ENCODE results near the gene TTC27. TPM values are rescaled to one million over a fixed set of nuclear protein-coding genes. Genes with fewer than 3 reads are reported as not detected.
A peak's percentile ranks its signal among the peaks of the same experiment; 100 is the strongest.

TTC27 gene
- total RNA-seq, 1 donor from 2014 or later, result 28.5 TPM

DNA sequence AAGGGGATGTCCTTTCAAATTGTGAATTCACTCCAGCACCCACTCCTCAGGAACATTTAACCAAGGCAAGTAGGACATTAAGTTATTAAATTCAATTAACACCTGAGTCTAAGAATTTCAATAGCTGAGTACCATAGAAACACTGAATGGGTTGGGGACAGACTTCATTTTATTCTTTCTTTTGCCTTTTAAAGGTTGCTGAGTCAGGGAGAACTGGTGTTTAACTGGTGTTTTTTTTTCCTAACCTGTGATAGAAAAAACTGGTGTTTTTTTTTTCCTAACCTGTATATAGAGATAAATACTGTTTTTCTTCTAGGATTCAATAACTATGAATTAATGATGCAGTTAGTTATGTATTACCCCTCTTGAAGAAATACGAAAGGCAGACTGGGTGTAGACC lies 38.9 kb downstream of the TTC27 start:
- FAIRE-seq (no peak), DNase-seq (ENCODE audit: low spot score in 2 of 2) (no peak)

- no peak for DNase-seq (ENCODE audit: low spot score in 2 of 2)
- FAIRE-seq, result no peak
Observed at GRCh38 chr2:32668254-32668653, 40.4 kb downstream of the TTC27 start.

GRCh38 chr2:32671885-32672533 lies 44.2 kb downstream of the TTC27 start:
- no peak for DNase-seq (ENCODE audit: low spot score in 2 of 2)
- no peak for FAIRE-seq

DNA sequence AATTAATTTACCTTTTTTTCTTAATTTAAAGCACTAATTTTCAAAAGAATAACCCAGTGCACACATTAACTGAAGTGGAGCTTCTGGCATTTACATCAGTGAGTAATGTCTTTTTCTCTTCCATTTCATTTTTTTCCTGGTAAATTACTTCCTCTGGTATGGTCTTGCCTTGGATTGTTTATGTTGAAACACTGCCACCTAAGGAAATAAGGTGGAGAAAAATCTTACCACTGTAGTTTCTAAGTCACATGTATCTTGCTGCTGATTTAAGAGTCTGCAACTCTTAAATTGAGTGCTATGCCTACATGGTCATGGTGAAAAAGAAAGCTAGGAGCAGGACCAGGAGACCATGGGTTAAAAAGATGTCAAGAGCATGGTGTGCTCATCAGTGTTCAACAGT lies 51.0 kb downstream of the TTC27 start:
- FAIRE-seq (no peak), DNase-seq (ENCODE audit: low spot score in 2 of 2) (no peak)

DNA sequence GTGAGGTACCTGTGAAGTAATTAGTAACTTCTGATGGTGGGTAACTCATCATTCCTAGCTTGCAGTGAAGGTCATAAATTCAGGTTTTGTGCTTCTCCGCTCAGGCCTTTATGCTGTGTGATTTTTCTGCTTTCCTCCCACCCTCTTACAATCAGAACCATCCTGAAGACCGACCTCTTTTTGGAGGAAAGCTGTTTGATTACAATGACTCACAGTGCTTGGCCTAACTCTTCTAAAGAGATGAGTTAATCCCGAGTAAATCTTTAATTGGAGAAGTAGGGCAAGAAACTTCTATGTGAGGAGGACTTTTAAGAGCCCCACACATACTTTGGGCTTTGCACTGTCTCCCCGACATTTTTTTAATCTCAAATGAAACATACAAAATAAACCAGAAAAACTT lies 53.1 kb downstream of the TTC27 start:
- no peak for DNase-seq (ENCODE audit: low spot score in 2 of 2)
- no peak for FAIRE-seq

DNA sequence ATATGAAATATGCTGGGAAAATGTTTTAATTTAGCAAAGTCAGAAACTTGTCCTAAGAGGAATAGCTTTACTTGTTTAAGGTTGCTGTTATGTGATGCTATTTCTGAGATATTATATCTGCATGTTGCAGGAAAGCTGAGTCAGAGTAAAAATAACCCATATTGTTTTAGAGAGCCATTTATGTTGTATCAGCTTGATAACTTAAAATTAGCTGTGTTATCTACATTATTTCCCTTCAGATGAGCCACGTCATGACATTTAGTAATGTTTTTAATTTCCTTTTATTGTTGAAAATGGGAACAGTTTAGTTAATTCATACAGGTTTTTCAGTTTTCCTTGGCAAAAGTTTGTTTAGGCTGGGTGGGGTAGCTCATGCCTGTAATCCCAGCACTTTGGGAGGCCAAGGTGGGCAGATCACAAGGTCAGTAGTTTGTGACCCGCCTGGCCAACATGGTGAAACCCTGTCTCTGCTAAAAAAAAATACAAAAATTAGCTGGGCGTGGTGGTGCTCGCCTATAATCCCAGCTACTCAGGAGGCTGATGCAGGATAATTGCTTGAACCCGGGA lies 55.8 kb downstream of the TTC27 start:
- DNase-seq (ENCODE audit: low spot score in 2 of 2) (no peak), FAIRE-seq (no peak)

- DNase-seq (ENCODE audit: low spot score in 2 of 2) (no peak), FAIRE-seq (no peak)
Observed at GRCh38 chr2:32688541-32688940, 60.7 kb downstream of the TTC27 start.

DNA sequence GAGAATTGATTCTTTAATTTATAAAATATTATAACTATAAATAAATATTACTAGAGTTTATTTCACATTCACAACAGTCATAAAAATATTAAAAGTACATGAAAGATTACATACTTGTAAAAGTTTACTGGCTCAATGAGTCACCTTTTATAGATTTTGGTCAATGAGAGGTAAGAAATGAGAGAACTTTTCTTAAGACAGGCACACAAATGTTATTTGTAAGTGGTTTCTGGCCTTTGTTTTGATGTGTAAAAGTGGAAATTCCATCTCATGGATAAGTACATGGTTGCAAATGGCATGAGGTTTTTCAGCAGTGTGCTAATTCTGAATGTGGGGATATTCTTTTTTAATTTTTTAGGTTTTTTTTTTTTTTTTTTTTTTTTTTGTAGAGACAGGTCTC lies 63.8 kb downstream of the TTC27 start:
- FAIRE-seq (peak; percentile 15), DNase-seq (ENCODE audit: low spot score in 2 of 2) (no peak)

DNA sequence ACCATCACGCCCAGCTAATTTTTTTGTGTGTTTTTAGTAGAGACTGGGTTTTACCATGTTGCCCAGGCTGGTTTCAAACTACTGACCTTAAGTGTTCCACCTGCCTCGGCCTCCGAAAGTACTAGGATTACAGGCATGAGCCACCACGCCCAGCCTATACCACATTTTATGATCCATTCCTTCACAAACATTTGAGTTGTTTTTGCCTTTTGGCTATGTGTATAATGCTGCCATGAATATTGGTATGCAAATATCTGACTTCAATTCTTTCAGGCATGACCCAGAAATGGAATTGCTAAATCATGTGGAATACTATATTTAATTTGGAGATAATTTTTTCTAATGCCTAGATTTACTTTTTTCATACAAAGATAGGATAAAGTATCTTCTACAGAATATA lies 68.6 kb downstream of the TTC27 start:
- FAIRE-seq (no peak), DNase-seq (ENCODE audit: low spot score in 2 of 2) (no peak)

DNA sequence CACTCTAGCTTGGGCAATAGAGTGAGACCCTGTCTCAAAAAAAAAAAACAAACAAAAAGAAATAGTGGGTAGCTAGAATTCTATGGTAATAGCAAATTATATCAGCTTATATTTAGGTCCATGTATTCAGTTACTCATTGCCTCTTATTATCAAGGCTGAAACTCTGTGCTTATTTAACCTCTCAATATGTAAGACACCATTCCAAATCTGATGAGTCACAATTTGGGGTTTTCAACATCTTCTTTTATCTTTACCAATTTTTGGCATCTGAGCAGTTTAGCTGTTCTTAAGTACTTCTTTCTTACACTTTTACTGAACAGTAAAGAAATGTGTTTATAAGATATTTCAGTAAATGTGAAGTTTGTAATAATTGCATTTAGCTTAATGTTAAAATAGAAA lies 69.3 kb downstream of the TTC27 start:
- FAIRE-seq, result no peak
- DNase-seq (ENCODE audit: low spot score in 2 of 2), result no peak

- FAIRE-seq, result no peak
- DNase-seq (ENCODE audit: low spot score in 2 of 2), result no peak
Observed at GRCh38 chr2:32699151-32699550, 71.3 kb downstream of the TTC27 start.

GRCh38 chr2:32701806-32702205 lies 74.0 kb downstream of the TTC27 start:
- no peak for FAIRE-seq
- DNase-seq (ENCODE audit: low spot score in 2 of 2), result no peak

- FAIRE-seq (no peak), DNase-seq (ENCODE audit: low spot score in 2 of 2) (no peak)
Observed at GRCh38 chr2:32702303-32703064, 74.6 kb downstream of the TTC27 start.

GRCh38 chr2:32706815-32707579 lies 79.1 kb downstream of the TTC27 start:
- FAIRE-seq, result no peak
- DNase-seq (ENCODE audit: low spot score in 2 of 2), result no peak

DNA sequence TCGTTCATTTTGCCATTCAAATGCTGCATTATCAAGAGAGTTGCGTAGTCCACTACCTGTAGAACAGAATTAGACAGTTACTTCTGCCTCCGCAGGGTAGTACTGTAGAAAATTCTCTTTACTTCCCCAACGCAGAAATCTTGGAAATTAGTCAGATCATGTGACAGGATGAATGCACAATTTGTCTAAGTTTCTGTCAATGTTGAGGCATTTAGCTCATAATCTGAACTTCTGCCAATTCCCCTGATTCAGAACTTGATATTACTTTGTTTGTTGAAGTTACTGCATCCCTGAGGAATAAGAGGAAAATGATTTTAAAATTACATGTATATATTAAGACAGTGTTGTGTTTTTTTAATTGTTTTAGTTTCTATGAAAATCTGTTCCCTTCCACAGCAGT lies 83.4 kb downstream of the TTC27 start:
- DNase-seq (ENCODE audit: low spot score in 2 of 2) (peak in 1 of 2 donors; percentile 4), FAIRE-seq (peak; percentile 24)

DNA sequence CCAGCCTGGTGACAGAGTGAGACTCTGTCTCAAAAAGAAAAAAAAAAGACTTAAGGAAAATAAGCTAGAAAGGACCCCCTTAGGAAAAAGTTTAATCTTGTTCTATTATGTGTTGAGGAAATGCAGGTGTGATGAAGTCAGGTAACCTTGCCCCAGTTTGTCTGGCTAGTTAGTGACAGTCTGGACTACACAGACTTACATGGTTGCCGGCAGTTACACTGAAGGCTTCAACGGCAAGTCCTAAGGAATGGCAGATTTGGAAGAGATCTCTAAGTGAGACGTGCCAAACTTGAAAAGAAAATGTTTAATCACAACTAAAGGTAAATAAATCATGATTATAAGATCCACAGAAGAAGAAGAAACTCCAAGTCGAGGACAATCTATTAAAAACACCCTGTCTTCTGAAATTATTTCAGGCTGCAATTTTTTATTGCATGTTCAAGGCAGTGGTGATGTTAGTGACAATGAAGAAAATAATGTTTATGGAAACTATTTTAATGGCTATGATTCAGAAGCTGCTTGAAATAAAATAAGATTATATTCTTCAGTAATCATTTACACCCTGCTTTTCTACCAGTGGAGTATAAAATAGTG lies 84.2 kb downstream of the TTC27 start:
- FAIRE-seq (no peak), DNase-seq (ENCODE audit: low spot score in 2 of 2) (no peak)

DNA sequence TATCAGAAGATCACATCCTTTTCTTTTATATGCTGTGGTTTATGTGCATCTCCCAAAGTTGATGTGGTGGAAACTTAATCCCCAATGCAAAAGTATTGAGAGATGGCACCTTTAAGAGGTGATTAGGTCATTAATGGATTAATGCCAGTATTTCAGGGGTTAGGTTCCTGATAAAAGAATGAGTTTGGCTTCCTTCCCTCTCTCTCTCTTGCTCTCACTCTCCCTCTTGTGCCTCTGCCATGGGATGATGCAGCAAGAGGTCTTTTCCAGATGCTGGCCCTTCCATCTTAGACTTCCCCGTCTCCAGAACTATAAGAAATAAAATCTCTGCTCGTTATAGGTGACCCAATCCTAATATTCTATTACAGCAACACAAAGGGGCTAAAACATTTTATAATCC lies 85.0 kb downstream of the TTC27 start:
- DNase-seq (ENCODE audit: low spot score in 2 of 2) (no peak), FAIRE-seq (no peak)

GRCh38 chr2:32714521-32714920 lies 86.7 kb downstream of the TTC27 start:
- FAIRE-seq, result no peak
- no peak for DNase-seq (ENCODE audit: low spot score in 2 of 2)

DNA sequence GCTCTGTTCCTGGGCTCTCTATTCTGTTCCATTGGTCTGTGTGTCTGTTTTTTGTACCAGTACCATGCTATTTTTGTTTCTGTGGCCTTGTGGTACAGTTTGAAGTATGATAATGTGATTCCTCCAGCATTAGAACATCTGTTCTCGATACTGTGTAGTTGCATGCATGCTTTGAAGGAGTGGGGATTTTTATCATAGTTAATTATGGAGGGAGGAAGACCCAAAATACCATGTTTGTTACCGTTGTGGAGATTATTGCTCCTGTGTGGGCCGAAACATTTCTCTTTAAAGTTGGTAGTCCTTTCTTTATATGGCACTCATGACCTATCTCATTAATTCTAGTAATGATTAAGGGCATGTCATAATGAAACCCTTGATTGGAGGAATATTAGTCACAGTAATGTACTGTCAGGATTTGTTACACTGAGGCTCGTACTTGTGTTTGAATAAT lies 87.6 kb downstream of the TTC27 start:
- FAIRE-seq (no peak), DNase-seq (ENCODE audit: low spot score in 2 of 2) (no peak)

- DNase-seq (ENCODE audit: low spot score in 2 of 2), result no peak
- FAIRE-seq, result no peak
Observed at GRCh38 chr2:32715981-32716380, 88.1 kb downstream of the TTC27 start.

DNA sequence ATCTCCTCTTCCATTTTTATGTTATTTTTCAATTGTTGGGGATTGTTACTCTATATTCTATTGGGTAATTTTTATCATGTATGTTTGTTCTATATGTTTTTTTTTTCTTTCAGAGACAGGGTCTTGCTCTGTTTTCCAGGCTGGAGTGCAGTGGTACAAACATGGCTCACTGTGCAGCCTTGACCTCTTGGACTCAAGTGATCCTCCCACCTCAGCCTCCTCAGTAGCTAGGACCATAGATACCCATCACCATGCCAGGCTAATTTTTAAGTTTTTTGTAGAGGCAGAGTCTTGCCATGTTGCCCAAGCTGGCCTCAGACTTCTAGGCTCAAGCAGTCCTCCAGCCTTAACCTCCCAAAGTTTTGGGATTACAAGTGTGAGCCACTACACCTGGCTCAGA lies 88.7 kb downstream of the TTC27 start:
- FAIRE-seq (no peak), DNase-seq (ENCODE audit: low spot score in 2 of 2) (no peak)
